ENCODE measurements around the gene GMPPA. TPM values are rescaled to one million over a fixed set of nuclear protein-coding genes. Genes with fewer than 3 reads are reported as not detected.

The GMPPA gene
- total RNA-seq, 6 experiments from 2014 or later, result 21.7 to 54.1 (median 40.2) TPM

DNA sequence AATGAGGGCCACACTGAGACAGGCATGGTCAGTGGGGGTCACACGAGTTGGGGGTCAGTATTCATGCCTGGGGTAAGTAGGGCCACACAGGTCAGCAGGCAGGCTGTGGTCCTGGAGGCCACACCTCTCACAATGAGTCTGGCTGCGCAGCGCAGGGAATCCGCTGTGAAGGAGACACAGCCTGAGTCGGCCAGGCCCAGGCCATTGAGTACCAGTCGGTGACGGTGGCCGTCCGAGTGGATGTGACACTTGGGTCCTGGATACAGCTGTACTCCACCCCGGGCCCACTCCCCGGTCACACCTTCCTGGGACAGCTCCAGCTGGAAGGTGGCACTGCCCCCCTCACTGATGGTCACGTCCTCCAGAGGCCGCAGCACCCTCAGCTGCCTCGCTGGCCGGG lies 55.7 kb downstream of the GMPPA start:
- Histone ChIP-seq H3K36me3 (no peaks in the 10 kb centered on the region), H3K27me3 (no peaks in the 10 kb centered on the region), H3K4me3 (no peak overlapping the region), H3K4me1 (peaks cover 0 to 10% (median 0%) of the 10 kb centered on the region in 4 donors), H3K27ac (no peak overlapping the region), H3K9me3 (no peaks in the 10 kb centered on the region)
- DNase-seq, result no peak
- TF ChIP-seq, protein P1, sequence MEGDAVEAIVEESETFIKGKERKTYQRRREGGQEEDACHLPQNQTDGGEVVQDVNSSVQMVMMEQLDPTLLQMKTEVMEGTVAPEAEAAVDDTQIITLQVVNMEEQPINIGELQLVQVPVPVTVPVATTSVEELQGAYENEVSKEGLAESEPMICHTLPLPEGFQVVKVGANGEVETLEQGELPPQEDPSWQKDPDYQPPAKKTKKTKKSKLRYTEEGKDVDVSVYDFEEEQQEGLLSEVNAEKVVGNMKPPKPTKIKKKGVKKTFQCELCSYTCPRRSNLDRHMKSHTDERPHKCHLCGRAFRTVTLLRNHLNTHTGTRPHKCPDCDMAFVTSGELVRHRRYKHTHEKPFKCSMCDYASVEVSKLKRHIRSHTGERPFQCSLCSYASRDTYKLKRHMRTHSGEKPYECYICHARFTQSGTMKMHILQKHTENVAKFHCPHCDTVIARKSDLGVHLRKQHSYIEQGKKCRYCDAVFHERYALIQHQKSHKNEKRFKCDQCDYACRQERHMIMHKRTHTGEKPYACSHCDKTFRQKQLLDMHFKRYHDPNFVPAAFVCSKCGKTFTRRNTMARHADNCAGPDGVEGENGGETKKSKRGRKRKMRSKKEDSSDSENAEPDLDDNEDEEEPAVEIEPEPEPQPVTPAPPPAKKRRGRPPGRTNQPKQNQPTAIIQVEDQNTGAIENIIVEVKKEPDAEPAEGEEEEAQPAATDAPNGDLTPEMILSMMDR (IDR thresholded peaks at IDR 0.05), result no peak
- no peak for TF ChIP-seq POLR2A (IDR thresholded peaks at IDR 0.05)
- no peak for ATAC-seq
- intact Hi-C loops (cut with DNase I), result no loop called here
- WGBS (ENCODE audit: insufficient coverage, low coverage, low lambda C conversion rate, missing lambda C conversion rate), result 90% methylated on average over 2 of the region's 15 CpGs

DNA sequence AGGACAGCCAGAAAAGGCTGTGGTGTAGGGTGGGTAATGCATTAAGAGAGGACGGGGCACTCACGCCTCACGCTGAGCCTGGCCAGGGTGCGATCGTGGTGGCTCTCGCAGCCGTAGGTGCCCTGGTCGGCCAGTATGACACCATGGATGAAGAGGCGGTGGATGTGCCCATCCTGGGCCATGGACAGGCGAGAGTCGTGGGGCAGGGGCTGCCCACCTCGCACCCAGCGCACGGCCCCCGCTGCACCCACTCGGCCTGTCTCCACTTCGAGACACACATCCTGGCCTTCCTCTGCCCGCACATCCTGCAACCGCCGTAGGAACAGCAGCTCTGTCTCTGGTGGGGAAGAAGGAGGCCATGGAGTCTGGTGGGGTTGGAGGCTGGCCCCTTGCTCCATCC lies 57.3 kb downstream of the GMPPA start:
- no peak for DNase-seq
- no CpG with 5 or more reads among the region's 20 CpGs for WGBS (ENCODE audit: insufficient coverage, low coverage, low lambda C conversion rate, missing lambda C conversion rate)
- Histone ChIP-seq H3K4me3 (no peak overlapping the region), H3K27ac (no peak overlapping the region), H3K36me3 (no peaks in the 10 kb centered on the region), H3K9me3 (no peaks in the 10 kb centered on the region), H3K27me3 (no peaks in the 10 kb centered on the region), H3K4me1 (peaks cover 0 to 10% (median 0%) of the 10 kb centered on the region in 4 donors)
- ATAC-seq, result no peak
- no peak for TF ChIP-seq POLR2A (IDR thresholded peaks at IDR 0.05)
- TF ChIP-seq, protein P1 (IDR thresholded peaks at IDR 0.05), result no peak
- intact Hi-C loops (cut with DNase I), result no loop called here

GRCh38 chr2:219556413-219556812 lies 57.7 kb downstream of the GMPPA start:
- H3K27me3 ChIP-seq, result no peaks in the 10 kb centered on the region
- H3K27ac ChIP-seq, result no peak overlapping the region
- DNase-seq (no peak), ATAC-seq (no peak)
- H3K4me3 ChIP-seq, result no peak overlapping the region
- peaks cover 0 to 10% (median 0%) of the 10 kb centered on the region in 4 donors for H3K4me1 ChIP-seq
- intact Hi-C loops (cut with DNase I), result no loop called here
- TF ChIP-seq, protein P1 (IDR thresholded peaks at IDR 0.05), result no peak
- no peak for TF ChIP-seq POLR2A (IDR thresholded peaks at IDR 0.05)
- no CpG with 5 or more reads among the region's 19 CpGs for WGBS (ENCODE audit: insufficient coverage, low coverage, low lambda C conversion rate, missing lambda C conversion rate)
- no peaks in the 10 kb centered on the region for H3K36me3 ChIP-seq
- H3K9me3 ChIP-seq, result no peaks in the 10 kb centered on the region

Small RNA genes lying within 50 kb of the gene (microRNA-seq; reads per million reads assigned to microRNA genes)
- 0 reads per million in 2 donors for gene MIR3132

Small RNA genes lying within 50 kb of the gene (small RNA-seq; reads per million reads assigned to genes)
- 0 reads per million in 2 experiments for gene MIR3132

Other genes starting within 250 kb of the GMPPA start
- 1 to 10 TPM in 1 of 6 experiments, under 1 TPM in 3, not detected in 2; 0.27 to 2.0 (median 0.57) TPM for gene TUBA4B, start 245.6 kb upstream of the GMPPA start, total RNA-seq
- gene TUBA4A, start 245.0 kb upstream of the GMPPA start, total RNA-seq, result 100 to 1,000 TPM in 1 of 6 experiments, 10 to 100 TPM in 5; 14.9 to 114 (median 35.6) TPM
- gene DNAJB2, start 219.5 kb upstream of the GMPPA start, total RNA-seq, result 10 to 100 TPM; 32.6 to 52.1 (median 39.9) TPM
- under 1 TPM in 1 of 6 experiments, not detected in 5; 0.31 TPM for gene PTPRN, start 189.5 kb upstream of the GMPPA start, total RNA-seq
- gene RESP18, start 166.1 kb upstream of the GMPPA start, total RNA-seq, result not detected
- gene DNPEP, start 111.0 kb upstream of the GMPPA start, total RNA-seq, result 10 to 100 TPM; 37.1 to 60.2 (median 47.0) TPM
- gene DES, start 80.5 kb upstream of the GMPPA start, total RNA-seq, result 10 to 100 TPM in 1 of 6 experiments, 1 to 10 TPM in 5; 1.2 to 25.6 (median 2.5) TPM
- gene SPEG, start 64.0 kb upstream of the GMPPA start, total RNA-seq, result 1 to 10 TPM in 1 of 6 experiments, under 1 TPM in 5; 0.24 to 1.5 (median 0.48) TPM
- not detected for gene ASIC4, start 15.6 kb downstream of the GMPPA start, total RNA-seq
- gene CHPF, start 44.9 kb downstream of the GMPPA start, total RNA-seq, result 100 to 1,000 TPM in 2 of 6 experiments, 10 to 100 TPM in 4; 33.2 to 183 (median 39.6) TPM
- 1 to 10 TPM in 5 of 6 experiments, under 1 TPM in 1; 0.68 to 3.2 (median 1.2) TPM for gene TMEM198, start 45.1 kb downstream of the GMPPA start, total RNA-seq
- gene OBSL1, start 72.6 kb downstream of the GMPPA start, total RNA-seq, result 10 to 100 TPM; 27.0 to 42.5 (median 39.4) TPM
- not detected for gene INHA, start 73.4 kb downstream of the GMPPA start, total RNA-seq
- 10 to 100 TPM in 1 of 6 experiments, 1 to 10 TPM in 5; 3.6 to 10.8 (median 6.6) TPM for gene STK11IP, start 99.0 kb downstream of the GMPPA start, total RNA-seq
- gene SLC4A3, start 128.7 kb downstream of the GMPPA start, total RNA-seq, result under 1 TPM in 5 of 6 experiments, not detected in 1; 0.14 to 0.42 (median 0.27) TPM

Measured in right lobe of liver (tissue), 6 donors.